GM10266 (cell line): ENCODE measurements around the gene USP9Y.

Source experiments
- DNase-seq: peaks from one replicate; pipeline ENCODE4 v3.0.0; 2012; ENCODE audit errors: extremely low spot score
- TF ChIP-seq, protein P1 (sequence below): IDR thresholded peaks from 2 replicates; pipeline ENCODE4 v1.5.1; 2012; ENCODE audit warnings: mild to moderate bottlenecking, low read depth; ENCODE audit not compliant: control insufficient read depth, insufficient read depth; ENCODE audit errors: missing control alignments

USP9Y gene

DNA sequence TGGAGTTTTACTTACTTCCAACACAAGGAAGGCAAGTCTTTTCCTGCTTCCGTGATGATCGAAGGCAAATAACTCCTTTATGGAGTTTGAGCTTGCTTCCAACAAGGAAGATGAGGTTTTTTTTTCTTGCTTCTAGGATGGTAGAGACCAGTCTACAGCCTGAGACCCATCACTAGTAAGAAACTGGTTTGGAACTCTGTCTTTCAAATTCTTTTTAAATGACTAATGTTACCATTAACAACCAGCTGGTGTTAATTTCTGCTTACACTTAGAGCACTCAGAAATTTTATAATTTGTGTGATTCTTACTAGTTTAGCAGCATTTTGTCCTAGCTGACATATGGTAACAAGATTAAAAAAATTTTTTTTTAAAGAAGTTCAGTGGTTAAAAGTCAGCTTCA, 19.5 kb upstream of the USP9Y start:
- TF ChIP-seq, protein P1, sequence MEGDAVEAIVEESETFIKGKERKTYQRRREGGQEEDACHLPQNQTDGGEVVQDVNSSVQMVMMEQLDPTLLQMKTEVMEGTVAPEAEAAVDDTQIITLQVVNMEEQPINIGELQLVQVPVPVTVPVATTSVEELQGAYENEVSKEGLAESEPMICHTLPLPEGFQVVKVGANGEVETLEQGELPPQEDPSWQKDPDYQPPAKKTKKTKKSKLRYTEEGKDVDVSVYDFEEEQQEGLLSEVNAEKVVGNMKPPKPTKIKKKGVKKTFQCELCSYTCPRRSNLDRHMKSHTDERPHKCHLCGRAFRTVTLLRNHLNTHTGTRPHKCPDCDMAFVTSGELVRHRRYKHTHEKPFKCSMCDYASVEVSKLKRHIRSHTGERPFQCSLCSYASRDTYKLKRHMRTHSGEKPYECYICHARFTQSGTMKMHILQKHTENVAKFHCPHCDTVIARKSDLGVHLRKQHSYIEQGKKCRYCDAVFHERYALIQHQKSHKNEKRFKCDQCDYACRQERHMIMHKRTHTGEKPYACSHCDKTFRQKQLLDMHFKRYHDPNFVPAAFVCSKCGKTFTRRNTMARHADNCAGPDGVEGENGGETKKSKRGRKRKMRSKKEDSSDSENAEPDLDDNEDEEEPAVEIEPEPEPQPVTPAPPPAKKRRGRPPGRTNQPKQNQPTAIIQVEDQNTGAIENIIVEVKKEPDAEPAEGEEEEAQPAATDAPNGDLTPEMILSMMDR = no peak
- no peak for DNase-seq

DNA sequence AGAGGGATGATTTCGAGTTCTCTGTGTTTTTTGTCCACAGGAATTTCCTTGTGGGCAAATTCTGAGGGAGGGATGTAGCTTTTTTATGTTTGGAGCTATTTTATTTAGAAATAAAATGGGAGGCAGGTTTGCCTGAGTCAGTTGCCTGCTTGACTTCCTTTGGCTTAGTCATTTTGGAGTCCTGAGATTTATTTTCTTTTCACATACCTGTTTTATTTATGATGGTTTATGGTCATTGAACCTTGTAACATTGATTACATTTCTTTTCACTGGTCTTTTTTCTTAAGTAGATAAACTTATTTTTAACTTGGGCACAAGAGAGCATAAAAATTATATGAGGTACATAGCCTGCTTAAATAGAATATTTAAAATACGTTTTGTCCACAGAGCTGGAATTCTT, 12.7 kb upstream of the USP9Y start:
- DNase-seq = no peak
- TF ChIP-seq, protein P1 = no peak

- DNase-seq = no peak
- TF ChIP-seq, protein P1 = no peak
Measured at GRCh38 chrY:12700087-12700486, 944 bp upstream of the USP9Y start.

- DNase-seq = no peak
- TF ChIP-seq, protein P1 = no peak
Measured at GRCh38 chrY:12702174-12702573, 1.1 kb downstream of the USP9Y start.

DNA sequence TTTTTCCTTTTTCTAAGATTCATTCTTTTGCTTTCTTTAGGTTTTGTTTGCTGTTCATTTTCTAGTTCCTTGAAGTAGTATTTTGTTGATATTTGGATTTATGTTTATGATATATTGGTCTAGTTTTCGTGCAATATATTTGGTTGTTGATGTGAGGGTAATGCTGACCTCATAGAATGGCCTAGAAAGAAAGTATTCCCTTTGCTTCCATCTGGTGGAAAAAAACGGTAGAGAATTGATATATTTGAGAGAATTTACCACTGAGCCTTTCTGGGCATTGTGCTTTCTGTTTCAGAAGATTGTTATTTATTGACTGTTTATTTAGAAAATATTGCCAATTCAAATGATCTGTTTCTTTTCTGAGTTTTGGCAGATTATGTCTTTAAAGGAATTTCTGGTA, 9.4 kb downstream of the USP9Y start:
- no peak for DNase-seq
- TF ChIP-seq, protein P1 = no peak

DNA sequence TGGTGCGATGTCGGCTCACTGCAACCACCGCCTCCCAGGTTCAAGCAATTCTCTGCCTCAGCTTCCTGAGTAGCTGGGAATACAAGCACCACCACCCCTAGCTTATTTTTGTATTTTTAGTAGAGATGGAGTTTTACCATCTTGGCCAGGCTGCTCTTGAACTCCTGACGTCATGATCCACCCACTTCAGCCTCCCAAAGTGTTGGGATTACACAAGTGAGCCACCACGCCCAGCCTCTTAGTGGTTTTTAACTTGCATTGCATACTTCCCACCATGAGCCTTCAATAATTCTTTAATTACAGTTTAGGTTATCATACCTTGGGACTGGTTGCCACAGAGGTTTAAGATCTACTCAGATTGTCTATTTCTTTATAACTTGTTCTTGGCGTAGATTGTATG, 14.3 kb downstream of the USP9Y start:
- no peak for DNase-seq
- TF ChIP-seq, protein P1 = no peak

GRCh38 chrY:12729746-12730145, 28.7 kb downstream of the USP9Y start:
- DNase-seq = no peak
- TF ChIP-seq, protein P1 = no peak
